Glomerular visceral epithelial cell (primary cell): ENCODE results near the gene RAB27A.
A peak's percentile ranks its signal among the peaks of the same experiment; 100 is the strongest.

Source experiments
- DNase-seq: peaks from one replicate; pipeline ENCODE4 v3.0.0-alpha.2; 2016; ENCODE audit errors: extremely low spot score

RAB27A gene

GRCh38 chr15:55222588-55222987 is 67.0 kb downstream of the RAB27A start:
- DNase-seq = no peak

DNA sequence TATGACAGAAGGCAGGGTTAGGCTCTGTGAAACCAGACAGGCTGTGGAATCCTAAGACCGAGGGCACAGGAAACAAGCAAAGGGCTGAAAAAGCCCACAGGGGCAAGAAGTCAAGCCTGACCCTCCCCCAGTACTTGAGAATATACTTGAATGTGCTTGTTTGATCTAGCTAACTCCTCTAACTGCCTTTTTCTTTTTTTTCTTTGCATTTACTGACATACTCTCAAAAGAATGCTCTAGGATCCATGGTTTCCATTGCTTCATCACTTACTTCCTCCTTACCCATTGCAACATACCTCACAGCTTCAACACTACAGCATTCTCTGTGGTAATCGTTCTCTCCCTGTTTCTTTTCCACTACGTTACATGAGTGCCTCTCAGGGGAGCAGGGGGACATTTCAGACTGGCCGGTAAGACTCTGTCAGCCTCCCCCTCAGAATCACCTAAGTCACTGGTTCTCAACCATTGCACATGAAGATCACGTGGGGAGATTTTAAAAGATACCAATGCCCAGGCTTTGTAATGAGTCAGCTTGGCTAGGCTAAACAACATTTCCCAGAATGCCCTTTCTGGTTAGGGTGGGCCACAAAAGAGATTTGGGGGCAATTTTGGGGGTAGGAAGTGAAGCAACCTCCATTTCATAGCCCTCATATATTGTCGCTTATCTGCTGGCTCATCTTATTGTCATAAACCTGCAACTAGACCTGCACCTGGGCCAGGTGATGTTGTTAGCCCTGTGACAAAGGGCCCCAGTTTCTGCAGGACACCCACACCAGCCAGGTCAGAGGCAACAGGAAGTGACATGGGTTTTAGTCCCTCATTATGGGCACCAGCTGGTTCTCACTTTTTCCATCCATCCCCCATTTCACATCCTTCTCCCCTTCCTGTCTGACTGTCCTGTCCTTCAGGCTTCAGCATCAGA is 68.3 kb downstream of the RAB27A start:
- peak; percentile 86 for DNase-seq

DNA sequence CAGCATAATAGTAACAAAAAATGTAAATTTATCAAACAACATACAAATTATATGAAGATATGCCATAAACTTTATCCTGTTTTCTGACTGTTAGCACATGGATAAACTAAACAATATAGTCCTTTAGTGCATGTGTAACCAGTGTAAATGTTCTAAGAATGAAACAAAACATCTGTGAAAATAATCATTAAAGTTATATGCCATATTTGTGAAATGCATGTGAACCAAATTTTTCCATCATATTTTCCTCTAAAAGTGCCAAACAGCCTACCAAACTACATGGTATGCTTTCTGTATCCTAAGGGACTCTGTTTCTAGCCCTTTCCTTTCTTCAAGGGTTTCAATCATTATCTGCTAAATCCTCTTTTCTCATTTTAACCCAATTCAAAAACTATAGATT is 69.0 kb downstream of the RAB27A start:
- DNase-seq = no peak

DNA sequence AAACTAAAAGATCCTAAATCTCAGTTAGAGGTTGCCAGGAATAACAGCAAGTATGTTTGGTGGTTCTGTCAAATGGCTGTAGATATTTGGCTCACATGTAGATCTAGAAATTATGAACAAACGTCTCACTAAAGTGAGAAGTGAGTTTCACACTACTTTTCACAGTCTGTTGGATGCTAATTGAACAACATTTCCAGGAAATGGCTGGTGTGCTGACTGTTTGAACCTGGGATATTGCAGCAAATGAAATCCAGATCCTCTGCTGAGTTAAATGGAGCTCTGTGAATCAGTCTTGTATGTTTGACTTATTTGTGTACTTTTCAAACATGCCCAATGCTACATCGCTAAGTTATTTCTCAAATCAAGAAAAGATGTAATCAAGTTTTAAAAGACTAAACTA is 71.6 kb downstream of the RAB27A start:
- no peak for DNase-seq

DNA sequence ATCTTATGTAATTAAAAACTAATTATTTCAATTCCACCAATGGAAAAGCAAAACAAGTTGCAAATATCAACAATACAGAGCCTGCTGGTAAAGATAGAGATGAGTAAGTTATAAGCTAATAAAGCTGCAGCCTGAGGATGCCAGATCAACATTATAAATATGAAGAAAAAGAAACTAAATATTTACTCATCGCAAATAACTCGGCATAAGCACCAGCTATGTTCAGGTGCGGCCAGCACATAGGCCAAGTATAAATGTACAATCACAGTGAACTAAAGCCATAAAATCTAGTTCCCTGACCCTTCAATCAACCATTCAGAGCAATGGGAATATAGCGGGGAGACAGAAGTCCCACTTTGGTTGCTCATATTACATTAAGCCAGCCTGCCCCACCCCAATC is 85.1 kb downstream of the RAB27A start:
- DNase-seq = no peak

GRCh38 chr15:55202206-55202605 is 87.4 kb downstream of the RAB27A start:
- no peak for DNase-seq

DNA sequence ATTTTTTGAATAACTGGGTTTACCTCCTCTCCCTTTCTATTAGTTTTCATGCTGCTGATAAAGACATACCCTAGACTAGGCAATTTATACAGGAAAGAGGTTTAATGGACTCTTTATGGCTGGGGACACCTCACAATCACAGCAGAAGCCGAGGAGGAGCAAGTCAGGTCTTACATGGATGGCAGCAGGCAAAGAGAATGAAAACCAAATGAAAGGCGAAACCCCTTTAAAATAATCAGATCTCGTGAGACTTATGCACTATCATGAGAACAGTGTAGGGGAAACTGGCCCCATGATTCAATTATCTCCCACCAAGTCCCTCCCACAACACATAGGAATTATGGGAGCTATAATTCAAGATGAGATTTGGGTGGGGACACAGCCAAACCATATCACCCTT is 90.9 kb downstream of the RAB27A start:
- DNase-seq = no peak

DNA sequence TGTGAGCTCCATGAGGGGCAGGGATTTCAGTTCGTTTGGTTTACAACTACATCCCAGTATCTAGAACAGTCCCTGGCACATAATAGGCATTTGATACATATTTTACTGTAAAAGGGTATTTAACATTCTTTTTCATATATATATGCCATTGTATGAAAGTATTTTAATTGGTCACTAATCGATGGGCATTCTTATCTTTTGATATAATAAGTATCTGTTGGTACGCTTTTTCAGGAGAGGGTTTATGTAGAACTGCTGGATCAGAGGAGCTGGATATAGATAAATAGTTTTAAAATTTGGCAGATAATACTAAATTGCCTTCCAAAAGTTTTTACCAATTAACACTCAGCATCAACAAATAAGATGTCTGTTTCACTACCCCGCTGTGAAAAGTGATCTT is 91.9 kb downstream of the RAB27A start:
- DNase-seq = no peak

DNA sequence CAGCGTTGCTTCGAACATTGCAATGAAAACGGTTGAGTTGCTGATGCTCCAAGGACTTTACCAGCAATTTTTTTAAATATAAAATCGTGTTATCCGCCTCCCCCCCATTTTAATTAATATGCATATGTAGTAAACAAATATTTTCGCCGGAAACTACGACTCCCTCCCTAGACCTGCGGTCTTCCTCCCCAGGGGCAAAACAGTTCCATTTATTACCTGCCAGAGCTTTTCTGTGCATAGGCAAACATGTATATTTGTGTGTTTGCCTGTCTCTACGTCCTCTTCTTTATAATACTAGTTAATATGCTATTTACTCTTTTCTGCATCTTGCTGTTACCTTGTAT is 92.3 kb downstream of the RAB27A start:
- DNase-seq = no peak

DNA sequence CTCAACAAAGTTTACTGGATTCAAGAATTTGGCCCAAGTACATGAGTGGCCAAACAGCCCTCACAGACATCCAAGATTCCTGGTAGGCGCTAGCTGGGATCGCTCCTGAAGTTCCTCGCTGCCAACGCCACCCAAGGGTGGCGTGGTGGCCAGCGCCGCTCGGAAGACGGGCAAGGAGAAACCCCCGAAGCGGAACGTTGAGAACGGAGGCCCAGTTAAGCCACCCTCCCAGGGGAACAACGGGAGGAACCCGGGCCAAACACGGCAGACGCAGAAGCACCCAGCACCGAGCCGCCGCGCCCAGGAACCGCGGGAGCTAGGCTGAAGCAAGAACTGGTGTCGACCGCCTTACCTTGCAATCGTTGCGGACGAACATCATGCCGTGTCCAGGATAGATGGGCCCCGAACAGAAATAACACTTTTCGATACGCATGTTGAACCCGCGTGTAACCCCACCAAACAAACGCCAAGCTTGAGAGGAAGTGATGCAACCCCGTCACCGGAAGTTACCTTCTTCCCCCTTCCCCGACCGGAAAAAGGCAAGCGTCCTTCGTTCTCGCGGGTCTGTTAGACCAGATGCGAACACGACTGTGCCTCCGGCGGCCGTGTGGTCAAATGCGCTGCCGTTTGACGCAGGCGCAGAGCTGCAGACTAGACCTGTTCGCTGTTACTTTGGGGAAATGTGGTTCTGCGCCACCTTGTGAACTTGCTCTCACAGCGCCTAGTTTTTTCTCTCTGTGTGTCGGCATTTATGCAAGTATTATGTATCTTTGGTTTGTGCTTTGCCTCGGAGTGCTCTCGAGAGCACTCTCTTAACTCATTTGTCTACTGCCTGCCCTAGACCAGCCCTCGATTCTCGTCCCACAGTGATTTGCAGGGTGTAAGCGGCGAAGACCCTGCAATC is 92.9 kb downstream of the RAB27A start, which contains the start of gene RSL24D1:
RSL24D1 (minus strand) TSS at position 484 of the 904 bp plus-strand sequence; CDS start at position 433, 51 bp downstream.
- peak; percentile 98 for DNase-seq

DNA sequence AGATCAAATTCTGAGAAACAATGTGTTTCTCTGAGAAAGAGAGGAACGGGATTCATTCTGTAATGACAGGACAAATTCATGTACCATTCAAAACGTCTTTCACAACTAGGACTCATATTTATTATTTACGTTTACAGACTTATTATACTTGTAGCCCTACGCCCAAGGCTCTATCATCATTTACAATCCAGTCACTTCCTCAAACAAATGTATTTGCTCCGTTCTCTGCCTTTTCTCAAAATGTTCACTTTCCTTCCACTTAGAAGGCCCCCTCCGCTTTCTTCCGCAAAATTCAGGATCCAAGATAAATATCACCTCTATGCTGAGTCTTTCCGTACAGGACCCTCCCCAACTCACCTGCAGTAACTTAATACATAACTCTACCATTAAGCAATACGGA is 93.6 kb downstream of the RAB27A start:
- no peak for DNase-seq

DNA sequence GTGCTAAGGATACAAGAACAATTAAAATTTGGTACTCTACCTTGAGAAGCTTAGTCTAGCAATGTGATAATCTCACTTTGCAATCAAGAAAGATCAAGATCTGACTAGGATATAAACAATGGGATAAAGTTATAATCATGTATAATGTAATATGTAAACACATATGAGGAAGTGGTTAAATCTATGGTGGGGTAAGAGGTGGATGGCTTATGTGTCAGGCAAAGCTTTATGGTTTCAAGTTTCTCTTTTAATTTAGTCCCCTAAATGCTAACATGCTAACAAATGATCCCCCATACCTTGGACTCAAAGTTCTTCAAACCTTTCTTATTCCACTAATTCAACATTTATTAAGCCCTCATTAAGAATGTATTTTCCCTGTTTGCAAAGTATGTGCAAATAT is 95.4 kb downstream of the RAB27A start:
- DNase-seq = no peak

DNA sequence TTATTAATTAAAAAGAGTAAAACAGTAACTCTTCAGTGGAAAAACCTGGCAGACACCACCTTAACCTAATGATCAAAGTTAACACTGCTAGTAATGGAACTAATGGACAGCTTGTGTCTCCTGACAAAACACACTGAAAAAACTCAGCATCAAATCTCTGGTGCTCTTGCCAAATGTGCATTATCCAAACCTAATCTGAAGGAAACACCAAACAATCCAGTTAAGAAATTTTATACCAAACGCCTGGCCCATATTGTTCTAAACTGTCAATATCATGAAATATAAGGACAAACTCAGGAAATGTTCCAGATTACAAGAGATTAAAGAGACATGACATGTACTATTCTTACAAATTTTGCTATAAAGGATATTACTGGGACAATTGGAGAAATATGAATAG is 103.3 kb downstream of the RAB27A start:
- DNase-seq = no peak

GRCh38 chr15:55183679-55184078 is 105.9 kb downstream of the RAB27A start:
- DNase-seq = no peak

GRCh38 chr15:55179141-55179540 is 110.5 kb downstream of the RAB27A start:
- no peak for DNase-seq

DNA sequence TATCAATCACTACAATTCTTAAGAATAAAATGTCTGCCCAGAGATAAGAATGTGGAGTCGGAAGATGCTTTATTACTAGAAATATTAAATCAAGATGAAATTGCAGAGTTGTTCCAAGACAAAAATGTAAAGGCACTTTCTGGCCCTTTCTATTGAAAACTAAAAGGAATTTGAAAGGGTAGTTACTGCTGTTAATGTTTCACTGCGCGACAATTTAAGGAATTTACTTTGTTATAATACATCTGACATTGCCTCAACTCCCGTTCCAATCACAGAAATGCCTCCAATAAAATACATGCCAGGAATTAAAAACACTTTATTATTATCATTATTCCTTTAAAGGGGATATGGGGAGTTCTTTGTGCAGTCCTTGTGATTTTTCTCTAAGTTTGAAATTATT is 119.3 kb downstream of the RAB27A start:
- DNase-seq = no peak

GRCh38 chr15:55168350-55168974 is 121.2 kb downstream of the RAB27A start:
- peak; percentile 71 for DNase-seq

- no peak for DNase-seq
Observed at GRCh38 chr15:55164284-55164683, 125.3 kb downstream of the RAB27A start.
